Prostate gland (tissue), 2 donors: ENCODE measurements around the gene FGF3.

Experiments used
- CTCF ChIP-seq, 4 experiments: fragments of 200-600 bp in 2 of 4; fragments of 450-650 bp in 2 of 4; sonication (generic) in 2 of 4; IDR thresholded peaks; 1 replicate in 3 of 4; 2 replicates in 1 of 4; pipeline ENCODE4 v1.5.1; 2016 to 2019; ENCODE audit warnings: antibody characterized with exemption in 4 of 4, mild to moderate bottlenecking in 2 of 4, moderate library complexity in 2 of 4
- POLR2A ChIP-seq: fragments of 450-650 bp; IDR thresholded peaks from one replicate; pipeline ENCODE4 v1.6.1; 2016; ENCODE audit warnings: antibody characterized with exemption, mild to moderate bottlenecking
- POLR2AphosphoS5 ChIP-seq: sonication (generic); formaldehyde crosslinking; IDR thresholded peaks from one replicate; pipeline ENCODE4 v1.6.1; 2017; ENCODE audit warnings: antibody characterized with exemption

GRCh38 chr11:69814411-69814810 is 4.8 kb downstream of the FGF3 start:
- TF ChIP-seq CTCF (IDR thresholded peaks at IDR 0.05) (no peak), POLR2AphosphoS5 (no peak), POLR2A (no peak)
